SW480 (cell line): ENCODE results near the gene SERPINA1.
A peak's percentile ranks its signal among the peaks of the same experiment; 100 is the strongest.
"Not testable (repeated sequence)": the region's sequence is repeated elsewhere in the genome, so short reads cannot be mapped to it uniquely, and the experiment has no call there.

ENCODE experiments used
- DNase-seq: peaks from one replicate; pipeline ENCODE4 v3.0.0-alpha.2; 2016; ENCODE audit warnings: low spot score

Gene SERPINA1

GRCh38 chr14:94369766-94370523 lies 18.5 kb downstream of the SERPINA1 start:
- not testable (repeated sequence) for DNase-seq

DNA sequence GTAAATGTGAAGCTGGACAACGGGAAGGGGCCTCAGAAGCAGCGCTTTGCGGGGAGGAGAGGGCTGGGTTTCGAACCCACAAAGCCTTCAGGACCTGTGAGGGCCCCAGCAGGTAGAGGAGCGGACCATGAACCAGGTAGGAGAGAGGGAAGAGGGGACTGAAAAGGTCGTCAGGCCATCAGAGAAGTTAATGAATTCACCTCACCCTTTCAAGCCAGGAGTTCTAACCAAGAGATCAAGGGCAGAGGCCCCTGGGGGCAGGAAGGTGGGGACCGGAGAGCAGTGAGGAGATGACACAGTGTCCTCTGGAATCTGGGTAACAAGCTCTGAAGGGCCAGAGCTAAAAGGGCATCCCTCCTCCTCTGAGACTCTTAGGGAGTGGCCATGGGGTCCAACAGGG lies 19.4 kb downstream of the SERPINA1 start:
- DNase-seq, result no peak

DNA sequence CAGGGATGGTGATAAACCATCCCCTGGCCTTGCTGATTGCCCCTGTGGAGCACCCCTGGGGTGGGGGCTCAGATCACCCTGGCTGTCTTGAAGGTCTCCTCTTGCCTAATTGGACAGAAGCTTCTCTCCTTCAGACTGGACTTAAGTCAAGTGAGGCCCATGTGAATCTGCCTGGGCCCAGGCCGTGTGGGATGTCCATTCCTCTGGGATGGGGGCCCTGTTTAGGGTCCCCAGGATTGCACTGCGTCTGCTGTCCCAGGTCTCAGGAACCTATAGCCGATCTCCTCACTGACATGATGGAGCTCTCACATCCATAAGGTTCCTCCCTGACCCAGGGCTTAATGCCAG lies 20.2 kb downstream of the SERPINA1 start:
- no peak for DNase-seq

DNA sequence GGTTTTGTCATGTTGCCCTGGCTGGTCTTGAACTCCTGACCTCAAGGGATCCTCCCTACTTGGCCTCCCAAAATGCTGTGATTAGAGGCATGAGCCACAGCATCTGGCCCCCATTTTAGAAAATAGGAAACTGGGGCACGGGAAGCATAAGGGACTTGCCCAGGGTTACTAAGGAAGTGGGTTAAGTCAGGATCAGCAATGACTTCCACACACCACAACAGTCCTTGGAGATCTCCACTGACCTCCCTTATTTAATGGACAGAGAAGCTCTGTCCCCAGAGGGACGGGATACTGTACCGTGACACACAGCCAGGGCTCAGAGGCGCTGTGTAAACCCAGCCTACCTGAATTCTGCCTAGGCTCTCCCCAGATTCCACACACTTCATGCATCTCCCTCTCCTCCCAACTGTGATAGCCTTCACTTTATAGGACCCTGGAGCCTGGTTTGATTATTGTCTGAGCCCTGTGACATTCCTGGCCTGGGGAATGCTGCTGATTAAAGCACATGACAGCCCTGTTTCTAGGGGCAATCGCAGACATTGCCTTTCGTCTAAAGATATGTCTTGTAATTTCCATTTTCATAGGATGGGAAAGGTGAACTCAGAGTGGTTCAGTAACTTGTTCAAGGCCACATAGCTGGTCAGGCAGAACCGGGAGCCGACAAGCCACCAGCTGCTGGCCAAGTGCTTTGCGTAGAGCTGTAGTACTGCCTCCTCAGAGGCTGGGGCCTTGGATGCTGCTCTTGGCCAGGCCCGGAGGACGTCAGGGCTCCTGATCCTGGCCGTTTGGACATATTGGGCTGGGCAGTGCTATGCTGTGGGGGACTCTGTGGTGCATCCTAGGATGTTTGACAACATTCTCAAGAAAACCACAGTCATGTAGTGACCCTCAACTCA lies 20.8 kb downstream of the SERPINA1 start:
- DNase-seq, result no peak

GRCh38 chr14:94366146-94366915 lies 22.1 kb downstream of the SERPINA1 start, which contains the start of gene SERPINA2:
Gene SERPINA2, minus strand, starts transcription at chr14:94366698.
- DNase-seq, result no peak

- DNase-seq, result no peak
Observed at GRCh38 chr14:94365624-94366023, 22.8 kb downstream of the SERPINA1 start.

- DNase-seq, result no peak
Observed at GRCh38 chr14:94364964-94365363, 23.4 kb downstream of the SERPINA1 start.

DNA sequence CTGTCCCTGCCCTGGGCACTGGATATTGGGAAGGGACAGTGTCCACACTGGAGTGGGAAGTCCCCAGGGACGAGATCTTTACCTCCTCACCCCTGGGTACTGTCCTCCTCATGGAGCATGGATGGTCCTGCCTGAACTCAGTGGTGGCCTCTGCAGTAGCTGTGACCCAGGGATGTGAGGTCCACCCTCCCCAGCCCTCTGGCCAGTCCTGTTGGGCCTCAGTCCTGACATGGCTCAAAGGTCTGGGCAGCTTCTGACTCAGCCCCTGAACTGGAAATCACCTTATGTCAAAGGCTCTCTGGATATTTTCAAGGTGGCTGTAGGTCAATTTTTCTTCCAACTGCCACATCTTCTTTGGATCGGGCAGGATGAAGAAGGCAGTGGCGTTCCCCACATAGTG lies 24.4 kb downstream of the SERPINA1 start:
- DNase-seq, result no peak

GRCh38 chr14:94363151-94363624 lies 25.2 kb downstream of the SERPINA1 start:
- DNase-seq, result no peak

DNA sequence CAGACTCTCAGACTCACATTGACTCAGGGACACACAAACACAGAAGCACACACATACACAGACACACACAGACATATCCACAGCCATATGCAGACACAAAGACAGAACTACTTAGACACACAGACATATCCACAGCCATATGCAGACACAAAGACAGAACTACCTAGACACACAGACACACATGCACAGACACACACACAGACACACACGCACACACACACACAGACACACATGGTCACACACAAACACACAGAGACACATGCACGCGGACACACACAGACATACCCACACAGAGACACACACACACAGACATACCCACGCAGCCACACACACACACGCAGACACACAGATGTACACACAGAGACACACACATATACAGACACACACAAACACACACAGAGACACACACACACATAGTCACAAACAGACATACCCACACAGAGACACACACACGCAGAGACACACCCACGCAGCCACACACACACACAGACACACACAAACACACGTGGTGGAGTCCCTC lies 25.7 kb downstream of the SERPINA1 start:
- DNase-seq, result no peak

GRCh38 chr14:94361682-94362081 lies 26.7 kb downstream of the SERPINA1 start:
- DNase-seq, result no peak

DNA sequence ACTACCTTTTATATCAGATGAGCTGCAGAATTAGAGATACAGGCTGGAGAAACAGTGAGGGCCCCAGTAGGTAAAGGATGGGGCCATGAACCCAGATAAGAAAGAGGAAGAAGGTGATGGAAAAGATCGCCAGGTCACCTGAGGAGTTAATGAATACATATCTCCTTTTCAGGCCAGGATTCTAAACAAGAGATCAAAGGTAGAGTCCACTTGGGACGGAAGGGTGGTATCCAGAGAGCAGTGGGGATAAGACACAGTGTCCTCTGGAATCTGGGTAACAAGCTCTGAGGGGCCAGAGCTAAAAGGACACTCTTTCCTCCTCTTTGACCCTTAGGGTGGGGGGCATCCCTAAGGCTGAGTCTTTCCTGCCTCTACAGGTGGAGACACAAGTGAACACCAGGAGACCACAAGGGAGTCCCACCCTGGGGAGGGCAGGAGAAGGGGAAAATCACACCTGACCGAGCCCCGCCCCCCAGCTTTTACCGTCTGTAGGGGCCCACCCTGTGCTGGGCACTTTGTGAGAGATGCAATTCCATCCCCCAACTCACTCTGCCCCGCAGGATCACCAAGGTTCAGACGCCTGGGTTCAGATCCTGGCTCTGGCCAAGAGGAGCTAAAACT lies 27.3 kb downstream of the SERPINA1 start:
- no peak for DNase-seq

DNA sequence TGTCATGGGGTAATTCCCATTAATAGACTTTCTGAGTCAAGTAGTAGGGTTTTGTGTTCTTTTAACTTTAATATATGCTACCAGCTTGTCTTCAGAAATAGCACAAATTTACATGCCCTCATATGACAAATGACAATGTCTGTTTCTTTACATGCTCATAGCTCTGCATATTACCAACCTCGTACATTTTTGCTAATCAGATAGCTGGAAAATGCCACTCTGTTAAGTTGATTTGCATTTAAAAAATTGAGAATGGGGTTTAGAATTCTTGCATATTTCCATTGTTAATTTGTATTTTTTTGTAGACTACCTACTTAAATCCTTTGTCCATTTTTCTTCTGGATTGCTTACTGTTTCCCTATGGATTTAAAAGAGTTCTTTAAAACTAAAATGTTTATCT lies 31.2 kb downstream of the SERPINA1 start:
- no peak for DNase-seq

DNA sequence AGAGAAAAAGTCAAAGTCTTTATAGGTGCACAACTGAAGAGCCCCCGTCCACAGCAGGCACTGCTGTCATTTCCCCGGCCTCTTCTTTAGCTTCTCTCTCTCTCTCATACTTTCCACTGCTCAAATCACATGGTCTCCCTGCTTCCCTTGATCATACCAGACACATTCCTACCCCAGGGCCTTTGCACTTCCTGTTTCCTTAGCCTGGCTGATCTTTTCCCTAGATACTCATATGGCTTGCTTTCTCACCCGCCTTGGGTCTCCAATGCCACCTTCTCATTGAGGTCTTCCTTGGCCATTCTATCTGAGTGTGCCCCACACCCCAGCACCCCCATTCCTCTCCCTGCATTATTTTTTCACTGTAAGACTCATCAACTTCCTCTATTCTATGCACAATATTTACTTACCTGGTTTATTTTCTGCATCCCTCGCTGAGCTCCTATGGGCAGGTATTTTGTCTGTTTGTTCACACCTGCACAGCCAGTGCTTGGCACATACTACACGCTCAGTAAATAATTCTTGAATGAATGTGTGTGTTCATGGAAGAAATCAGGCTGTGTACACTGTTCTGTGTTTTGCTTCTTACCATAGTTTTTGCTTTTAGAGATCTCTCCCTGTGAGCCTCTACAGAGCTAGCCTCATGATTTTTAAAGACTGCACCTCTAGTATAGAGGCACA lies 31.9 kb downstream of the SERPINA1 start:
- DNase-seq, result no peak

- peak; percentile 18 for DNase-seq
Observed at GRCh38 chr14:94355191-94355794, 33.1 kb downstream of the SERPINA1 start.

- no peak for DNase-seq
Observed at GRCh38 chr14:94354638-94355185, 33.7 kb downstream of the SERPINA1 start.

DNA sequence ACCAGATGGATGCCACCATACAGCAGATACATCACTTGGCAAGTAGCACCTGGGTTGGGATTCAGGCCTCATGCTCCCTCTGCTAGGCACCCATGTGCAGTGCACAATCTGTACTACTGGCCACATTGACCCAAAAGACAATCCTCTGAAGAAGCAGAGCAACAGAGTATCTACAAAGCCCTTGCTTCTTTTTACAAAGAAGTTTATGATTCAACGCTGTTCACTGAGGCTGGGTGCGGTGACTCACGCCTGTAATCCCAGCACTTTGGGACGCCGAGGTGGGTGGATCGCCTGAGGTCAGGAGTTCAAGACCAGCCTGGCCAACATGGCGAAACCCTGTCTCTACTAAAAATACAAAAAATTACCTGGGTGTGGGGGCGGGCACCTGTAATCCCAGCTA lies 34.2 kb downstream of the SERPINA1 start:
- not testable (repeated sequence) for DNase-seq

DNA sequence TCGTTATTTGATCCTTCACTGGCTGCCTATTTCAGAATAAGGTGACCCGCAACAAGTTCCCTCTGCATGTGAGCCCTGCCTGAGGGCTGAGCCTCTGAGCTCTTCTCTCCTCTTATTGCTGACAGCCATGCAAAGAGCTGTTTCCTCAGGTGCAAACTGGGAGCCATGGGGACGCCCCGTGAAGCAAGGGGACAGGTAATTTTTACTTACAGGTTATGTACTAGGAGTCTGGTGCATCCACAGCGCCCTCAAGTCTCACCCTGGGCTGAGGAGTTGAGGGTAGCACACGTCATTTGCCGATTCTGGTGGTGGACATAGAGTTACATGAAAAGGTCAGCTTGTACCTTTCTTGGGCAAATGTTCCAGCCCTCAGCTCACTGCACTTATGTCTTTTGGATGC lies 39.1 kb downstream of the SERPINA1 start:
- no peak for DNase-seq

DNA sequence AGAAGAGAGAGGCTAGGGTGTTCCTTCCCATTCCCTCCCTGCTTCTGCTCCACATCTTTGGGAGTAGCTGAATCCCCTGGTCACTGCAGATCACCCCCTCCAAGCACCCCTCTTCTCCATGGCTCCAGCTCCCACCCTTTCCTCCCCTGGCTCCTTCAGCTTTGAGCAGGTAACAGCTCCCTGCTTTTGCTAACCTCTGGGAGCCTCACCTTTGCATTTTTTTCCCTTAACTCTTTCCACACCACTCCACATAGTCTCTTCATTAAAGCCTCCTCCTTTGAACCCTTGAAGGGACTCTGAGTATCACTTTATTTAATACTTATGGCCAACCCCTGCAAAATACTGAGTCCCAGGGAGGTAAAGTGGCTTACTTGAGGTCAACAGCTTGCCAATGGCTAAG lies 39.6 kb downstream of the SERPINA1 start:
- no peak for DNase-seq

GRCh38 chr14:94346841-94347240 lies 41.6 kb downstream of the SERPINA1 start:
- no peak for DNase-seq
